HG03139 (cell line): ENCODE data around the gene CHRD.
"Not testable (repeated sequence)": the region's sequence is repeated elsewhere in the genome, so short reads cannot be mapped to it uniquely, and the experiment has no call there.

Experiments used
- ATAC-seq: cut with Tn5 transposase; IDR thresholded peaks from one replicate; pipeline ENCODE4 v1.9.1; 2021; ENCODE audit not compliant: unreplicated experiment

Gene CHRD

DNA sequence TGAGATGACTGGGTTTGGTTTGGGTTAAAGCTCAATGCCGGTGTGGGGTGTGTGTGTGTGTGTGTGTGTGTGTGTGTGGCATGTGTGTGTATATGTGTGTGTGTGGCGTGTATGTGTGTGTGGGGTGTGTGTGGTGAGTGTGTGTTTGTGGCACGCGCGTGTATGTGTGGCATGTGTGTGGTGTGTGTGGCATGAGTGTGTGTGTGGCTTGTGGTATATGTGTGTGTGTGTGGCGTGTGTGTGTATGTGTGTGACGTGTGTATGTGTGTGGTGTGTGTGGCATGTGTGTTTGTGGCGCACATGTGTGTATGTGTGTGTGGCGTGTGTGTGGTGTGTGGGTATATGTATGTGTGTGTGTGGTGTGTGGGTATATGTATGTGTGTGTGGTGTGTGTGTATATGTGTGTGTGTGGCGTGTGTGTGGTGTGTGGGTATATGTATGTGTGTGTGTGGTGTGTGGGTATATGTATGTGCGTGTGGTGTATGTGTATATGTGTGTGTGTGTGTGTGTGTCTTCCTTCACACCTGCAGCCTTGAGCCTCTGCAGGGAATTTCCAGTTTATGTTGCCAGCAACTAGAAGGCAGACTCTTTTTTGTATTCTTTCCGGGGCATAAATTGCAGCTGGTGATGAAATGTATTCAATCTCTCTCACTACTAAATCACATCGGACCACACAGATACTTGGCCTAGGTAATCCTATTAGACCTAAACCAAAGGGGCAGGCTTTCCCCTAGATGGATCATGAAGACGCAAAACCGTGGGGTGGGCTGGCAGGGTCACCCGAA, 34.8 kb downstream of the CHRD start:
- ATAC-seq = no peak

DNA sequence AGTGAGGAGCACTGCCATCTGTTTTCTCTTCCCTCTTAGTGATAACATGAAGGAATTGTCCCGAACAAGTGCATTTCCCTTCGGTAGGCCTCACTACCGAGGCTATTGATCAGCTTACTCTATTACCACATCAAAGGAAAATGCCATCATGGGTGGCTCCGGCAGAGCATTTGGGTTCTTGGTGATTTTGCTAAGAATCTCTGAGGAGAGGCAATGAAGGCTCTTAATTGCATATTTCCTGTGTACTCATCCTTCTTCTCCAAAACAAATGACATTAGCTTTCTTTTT, 35.3 kb downstream of the CHRD start:
- no peak for ATAC-seq

DNA sequence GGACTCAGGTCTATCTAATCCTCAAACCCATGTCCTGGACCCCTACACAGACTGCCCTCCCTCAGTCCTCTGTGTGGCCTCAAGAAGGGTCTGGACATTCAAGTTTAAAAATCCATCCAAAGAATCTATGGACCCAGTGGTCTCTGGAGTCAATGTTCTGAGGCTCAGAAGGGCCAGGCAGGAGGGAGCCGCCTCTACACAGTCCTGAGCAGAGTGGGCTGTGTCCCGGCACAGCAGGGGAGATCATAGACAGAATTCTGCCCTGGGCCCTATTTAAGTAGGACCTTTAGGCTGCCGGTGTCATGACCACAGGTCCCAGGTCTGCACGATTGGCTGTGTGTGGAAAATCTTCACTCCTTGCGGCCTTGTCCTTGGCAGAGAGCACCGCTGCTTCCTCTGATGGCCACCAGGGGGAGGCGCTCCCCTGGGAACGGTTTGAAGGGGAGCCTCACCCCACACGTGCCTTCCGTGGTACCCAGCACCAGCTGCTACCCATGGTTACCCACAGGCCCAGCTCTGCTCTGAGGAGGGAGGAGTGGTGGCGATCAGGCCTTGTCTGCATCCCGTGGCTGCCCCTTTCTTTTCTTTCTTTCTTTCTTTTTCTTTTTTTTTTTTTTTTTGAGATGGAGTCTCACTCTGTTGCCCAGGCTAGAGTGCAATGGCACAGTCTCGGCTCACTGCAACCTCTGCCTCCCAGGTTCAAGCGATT, 37.9 kb downstream of the CHRD start:
- peak; percentile 63 for ATAC-seq

DNA sequence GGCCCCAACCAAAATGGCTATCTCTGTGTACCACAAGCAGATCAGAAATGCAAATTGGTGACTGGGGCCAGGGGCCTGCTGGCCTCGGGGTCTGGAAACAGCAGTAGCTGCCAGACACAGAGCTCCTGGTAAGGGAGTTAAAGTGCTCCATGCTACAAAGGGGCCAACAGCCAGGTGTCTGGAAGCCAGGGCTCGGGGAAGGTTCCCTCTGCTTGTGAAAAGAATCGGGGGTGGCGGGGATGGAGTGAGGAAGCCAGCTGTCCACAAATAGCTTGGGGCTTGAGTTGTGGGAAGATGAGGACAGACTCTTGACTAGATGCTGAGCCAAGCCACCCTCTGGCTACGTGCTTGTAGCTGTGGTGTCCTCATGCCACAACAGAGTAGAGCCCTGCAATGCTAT, 39.3 kb downstream of the CHRD start:
- ATAC-seq = no peak

DNA sequence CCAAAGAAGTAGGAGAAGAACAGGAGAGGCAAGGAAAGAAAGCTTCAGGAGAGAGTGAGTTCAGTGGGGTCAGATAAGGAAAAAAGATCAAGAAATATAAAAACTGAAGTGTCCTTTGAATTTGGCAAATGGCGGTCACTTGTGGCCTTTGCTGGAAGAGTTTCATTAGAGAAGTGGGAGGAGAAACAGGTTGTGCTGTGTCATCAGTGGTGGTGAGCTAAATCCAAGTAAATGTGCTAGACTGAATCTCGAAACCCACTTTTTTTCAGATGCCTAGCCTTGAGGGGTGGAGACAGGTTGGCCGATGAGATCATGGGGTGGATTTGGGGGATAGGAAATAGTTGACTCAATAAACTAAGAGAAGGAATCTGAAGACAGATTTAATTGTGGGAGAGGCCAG, 43.7 kb downstream of the CHRD start:
- no peak for ATAC-seq

DNA sequence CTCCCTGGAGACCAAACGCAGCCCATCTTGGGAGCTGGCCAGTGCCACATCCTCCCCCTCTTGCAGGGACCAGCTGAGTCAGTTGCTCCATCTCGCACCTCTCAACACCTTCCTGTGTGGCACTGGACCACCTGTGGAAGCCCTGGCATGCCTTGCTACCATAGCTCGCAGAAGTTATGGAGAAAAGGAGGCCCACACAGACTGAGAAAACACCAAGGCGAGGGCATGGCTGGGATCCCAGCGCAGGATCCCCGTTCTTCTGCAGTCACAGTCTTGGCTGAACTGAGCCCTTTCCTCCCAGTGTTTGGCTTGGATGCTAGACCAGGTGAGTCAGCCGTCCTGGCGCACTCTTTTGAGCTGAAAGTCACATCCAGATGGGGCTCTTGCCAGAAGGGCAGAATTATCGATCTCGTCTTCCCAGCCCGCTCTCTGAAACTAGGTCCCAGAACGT, 46.9 kb downstream of the CHRD start:
- no peak for ATAC-seq

DNA sequence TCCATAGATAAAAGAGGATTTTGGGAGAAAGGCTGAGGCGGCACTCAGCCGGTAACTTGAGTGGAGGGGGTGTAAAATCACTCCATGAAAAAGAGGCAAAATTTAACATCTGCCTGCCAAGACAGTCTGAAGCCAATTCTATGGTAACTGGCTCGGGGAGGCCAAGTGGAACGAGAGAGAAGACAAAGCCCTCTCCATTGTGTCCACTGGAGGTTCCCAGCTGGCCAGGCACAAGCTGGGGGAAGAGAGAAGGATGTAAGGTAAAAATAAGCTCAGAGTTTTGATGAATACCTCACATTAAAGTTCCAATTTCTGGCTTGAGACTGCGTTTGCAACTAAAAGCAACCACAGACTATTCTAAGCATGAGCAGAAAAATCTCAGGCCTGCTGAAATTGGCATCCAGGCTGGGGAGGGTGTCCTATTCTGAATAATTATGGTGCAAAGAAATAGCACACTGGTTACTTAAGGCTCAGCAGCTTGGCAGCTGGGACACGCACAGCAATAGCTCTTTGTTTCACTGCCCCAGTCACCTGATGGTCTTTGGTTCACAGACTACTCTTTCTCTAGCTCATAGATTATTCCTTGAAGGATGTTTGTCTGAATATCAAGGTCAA, 48.8 kb downstream of the CHRD start:
- ATAC-seq = no peak

DNA sequence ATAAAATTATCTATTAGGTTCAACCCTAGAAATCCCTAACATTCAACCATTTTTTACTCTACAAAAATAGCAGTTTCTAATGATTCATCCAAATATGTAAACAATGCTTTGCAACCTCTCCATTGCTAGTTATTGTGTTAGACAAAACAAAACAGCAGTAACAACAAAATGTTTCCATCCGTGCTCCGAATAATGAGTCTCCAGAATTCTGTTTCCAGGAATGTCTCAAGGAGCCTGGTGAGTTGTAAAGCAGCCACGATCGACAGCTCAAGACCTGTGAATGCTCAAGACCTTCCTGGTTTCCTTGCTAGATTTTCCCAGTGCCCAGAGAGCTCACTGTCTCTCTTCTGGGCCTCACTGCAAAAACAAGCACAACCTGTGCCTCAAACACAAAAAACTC, 49.9 kb downstream of the CHRD start:
- ATAC-seq = no peak

DNA sequence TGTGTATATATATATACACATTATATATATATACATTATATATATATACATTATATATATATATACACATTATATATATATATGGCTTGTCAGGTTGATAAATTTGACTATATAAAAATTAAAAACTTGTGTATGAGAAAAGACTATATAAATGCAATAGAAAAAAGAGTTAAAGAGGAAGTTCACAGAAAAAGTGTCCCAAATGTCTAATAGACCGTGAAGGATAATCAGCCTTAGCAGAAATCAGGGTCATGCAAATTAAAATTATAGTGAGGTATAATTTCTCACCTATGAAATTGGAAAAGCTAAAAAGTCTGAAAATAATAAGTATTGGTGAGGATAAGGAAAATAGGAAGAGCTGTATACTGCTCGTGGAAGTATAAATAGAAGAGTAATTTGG, 51.1 kb downstream of the CHRD start:
- ATAC-seq = no peak

DNA sequence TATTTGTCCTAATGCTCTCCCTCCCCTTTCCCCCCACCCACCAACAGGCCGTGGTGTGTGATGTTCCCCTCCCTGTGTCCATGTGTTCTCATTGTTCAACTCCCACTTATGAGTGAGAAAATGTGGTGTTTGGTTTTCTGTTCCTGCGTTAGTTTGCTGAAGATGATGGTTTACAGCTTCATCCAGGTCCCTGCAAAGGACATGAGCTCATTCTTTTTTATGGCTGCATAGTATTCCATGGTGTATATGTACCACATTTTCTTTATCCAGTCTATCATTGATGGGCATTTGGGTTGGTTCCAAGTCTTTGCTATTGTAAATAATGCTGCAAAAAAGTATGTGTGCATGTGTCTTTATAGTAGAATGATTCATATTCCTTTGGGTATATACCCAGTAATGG, 53.3 kb downstream of the CHRD start:
- ATAC-seq = not testable (repeated sequence)

DNA sequence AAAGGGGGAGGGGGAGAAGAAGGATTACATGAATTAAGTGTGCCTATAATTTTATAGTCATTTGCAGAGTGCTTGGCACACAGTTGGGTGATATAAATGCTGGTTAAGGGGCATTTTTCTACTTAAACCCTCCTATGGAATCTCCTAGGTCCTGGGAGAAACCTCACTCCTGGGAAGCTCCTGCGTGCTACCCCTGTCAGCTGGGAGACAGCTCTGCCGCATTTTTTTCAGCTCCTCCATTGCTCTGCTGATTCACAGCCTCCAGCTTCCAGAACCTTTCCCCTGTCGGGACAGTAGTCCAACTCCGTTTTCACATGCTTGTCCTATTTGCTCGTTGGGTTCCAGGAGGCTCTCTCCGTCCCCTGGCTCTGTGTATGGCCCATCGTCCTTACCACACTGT, 59.2 kb downstream of the CHRD start:
- ATAC-seq = no peak
